ENCODE data around the gene ABCA1.

Gene ABCA1

GRCh38 chr9:104758974-104759373, 169.0 kb downstream of the ABCA1 start:
- Histone ChIP-seq H3K27ac (no peak overlapping the region), H3K36me3 (ENCODE audit: insufficient read depth, low read length) (peaks cover 10% of the 10 kb centered on the region; the same call in 1 of the 2 replicates), H3K9ac (ENCODE audit: insufficient read length) (no peak overlapping the region), H3K4me3 (no peak overlapping the region), H3K9me3 (ENCODE audit: low read depth, low read length) (no peaks in the 10 kb centered on the region)
- TF ChIP-seq POLR2AphosphoS5 (IDR thresholded peaks at IDR 0.05; ENCODE audit: borderline replicate concordance, low read depth, low read length) (no peak), EZH2 (IDR thresholded peaks at IDR 0.05) (no peak), FOXP2 (optimal IDR thresholded peaks at IDR 0.05; ENCODE audit: control extremely low read depth, extremely low read length, insufficient read depth) (no peak)
- no peak for DNase-seq (ENCODE audit: low read depth, low spot score)

- Histone ChIP-seq H3K36me3 (ENCODE audit: insufficient read depth, low read length) (peaks cover 13% of the 10 kb centered on the region; the same call in 1 of the 2 replicates), H3K9ac (ENCODE audit: insufficient read length) (no peak overlapping the region), H3K9me3 (ENCODE audit: low read depth, low read length) (no peaks in the 10 kb centered on the region), H3K27ac (no peak overlapping the region), H3K4me3 (no peak overlapping the region)
- DNase-seq (ENCODE audit: low read depth, low spot score) = no peak
- no peak for TF ChIP-seq POLR2AphosphoS5 (IDR thresholded peaks at IDR 0.05; ENCODE audit: borderline replicate concordance, low read depth, low read length)
- no peak for TF ChIP-seq FOXP2 (optimal IDR thresholded peaks at IDR 0.05; ENCODE audit: control extremely low read depth, extremely low read length, insufficient read depth)
Measured at GRCh38 chr9:104750185-104750767, 177.7 kb downstream of the ABCA1 start.

GRCh38 chr9:104748359-104749031, 179.5 kb downstream of the ABCA1 start:
- H3K27ac ChIP-seq = no peak overlapping the region
- no peaks in the 10 kb centered on the region for H3K9me3 ChIP-seq (ENCODE audit: low read depth, low read length)
- TF ChIP-seq POLR2AphosphoS5 (IDR thresholded peaks at IDR 0.05; ENCODE audit: borderline replicate concordance, low read depth, low read length) (no peak), FOXP2 (optimal IDR thresholded peaks at IDR 0.05; ENCODE audit: control extremely low read depth, extremely low read length, insufficient read depth) (no peak), EZH2 (IDR thresholded peaks at IDR 0.05) (no peak)
- no peak for DNase-seq (ENCODE audit: low read depth, low spot score)
- H3K36me3 ChIP-seq (ENCODE audit: insufficient read depth, low read length) = 0 out of 2 replicates have a peak, but pooled peaks cover 8% of the 10 kb centered on the region
- H3K9ac ChIP-seq (ENCODE audit: insufficient read length) = peak overlapping the region; percentile 84
- peak overlapping the region; percentile 95 for H3K4me3 ChIP-seq

- Histone ChIP-seq H3K9me3 (ENCODE audit: low read depth, low read length) (no peaks in the 10 kb centered on the region), H3K36me3 (ENCODE audit: insufficient read depth, low read length) (0 out of 2 replicates have a peak, but pooled peaks cover 8% of the 10 kb centered on the region), H3K27ac (no peak within 1 kb of the TSS), H3K9ac (ENCODE audit: insufficient read length) (peak within 1 kb of the TSS; percentile 84), H3K4me3 (peak within 1 kb of the TSS; percentile 95)
- DNase-seq (ENCODE audit: low read depth, low spot score) = no peak
- TF ChIP-seq EZH2 (IDR thresholded peaks at IDR 0.05) (no peak), POLR2AphosphoS5 (IDR thresholded peaks at IDR 0.05; ENCODE audit: borderline replicate concordance, low read depth, low read length) (peak; percentile 77; the same call in 1 of the 2 replicates), FOXP2 (optimal IDR thresholded peaks at IDR 0.05; ENCODE audit: control extremely low read depth, extremely low read length, insufficient read depth) (peak; percentile 40)
Measured at GRCh38 chr9:104747565-104748358, 180.2 kb downstream of the ABCA1 start, which contains the start of gene NIPSNAP3A. NIPSNAP3A (plus strand) TSS chr9:104747683; CDS start chr9:104747793, 110 bp downstream.

GRCh38 chr9:104747245-104747564, 180.8 kb downstream of the ABCA1 start:
- Histone ChIP-seq H3K27ac (no peak overlapping the region), H3K9me3 (ENCODE audit: low read depth, low read length) (no peaks in the 10 kb centered on the region), H3K4me3 (peak overlapping the region; percentile 95), H3K9ac (ENCODE audit: insufficient read length) (peak overlapping the region; percentile 84), H3K36me3 (ENCODE audit: insufficient read depth, low read length) (0 out of 2 replicates have a peak, but pooled peaks cover 8% of the 10 kb centered on the region)
- DNase-seq (ENCODE audit: low read depth, low spot score) = no peak
- TF ChIP-seq POLR2AphosphoS5 (IDR thresholded peaks at IDR 0.05; ENCODE audit: borderline replicate concordance, low read depth, low read length) = no peak; the same call in 1 of the 2 replicates
- TF ChIP-seq EZH2 (IDR thresholded peaks at IDR 0.05) = no peak
- TF ChIP-seq FOXP2 (optimal IDR thresholded peaks at IDR 0.05; ENCODE audit: control extremely low read depth, extremely low read length, insufficient read depth) = no peak

GRCh38 chr9:104746798-104747197, 181.2 kb downstream of the ABCA1 start:
- Histone ChIP-seq H3K9ac (ENCODE audit: insufficient read length) (peak overlapping the region; percentile 84), H3K9me3 (ENCODE audit: low read depth, low read length) (no peaks in the 10 kb centered on the region), H3K36me3 (ENCODE audit: insufficient read depth, low read length) (0 out of 2 replicates have a peak, but pooled peaks cover 8% of the 10 kb centered on the region), H3K4me3 (peak overlapping the region; percentile 95), H3K27ac (no peak overlapping the region)
- no peak for DNase-seq (ENCODE audit: low read depth, low spot score)
- TF ChIP-seq EZH2 (IDR thresholded peaks at IDR 0.05) = no peak
- TF ChIP-seq FOXP2 (optimal IDR thresholded peaks at IDR 0.05; ENCODE audit: control extremely low read depth, extremely low read length, insufficient read depth) = no peak

GRCh38 chr9:104746285-104746684, 181.7 kb downstream of the ABCA1 start:
- no peaks in the 10 kb centered on the region for H3K9me3 ChIP-seq (ENCODE audit: low read depth, low read length)
- 0 out of 2 replicates have a peak, but pooled peaks cover 7% of the 10 kb centered on the region for H3K36me3 ChIP-seq (ENCODE audit: insufficient read depth, low read length)
- no peak overlapping the region for H3K4me3 ChIP-seq
- DNase-seq (ENCODE audit: low read depth, low spot score) = no peak
- no peak overlapping the region for H3K27ac ChIP-seq
- no peak overlapping the region for H3K9ac ChIP-seq (ENCODE audit: insufficient read length)
- TF ChIP-seq FOXP2 (optimal IDR thresholded peaks at IDR 0.05; ENCODE audit: control extremely low read depth, extremely low read length, insufficient read depth) (no peak), POLR2AphosphoS5 (IDR thresholded peaks at IDR 0.05; ENCODE audit: borderline replicate concordance, low read depth, low read length) (no peak), EZH2 (IDR thresholded peaks at IDR 0.05) (no peak)

GRCh38 chr9:104745852-104746251, 182.1 kb downstream of the ABCA1 start:
- Histone ChIP-seq H3K36me3 (ENCODE audit: insufficient read depth, low read length) (0 out of 2 replicates have a peak, but pooled peaks cover 3% of the 10 kb centered on the region), H3K4me3 (no peak overlapping the region), H3K9ac (ENCODE audit: insufficient read length) (no peak overlapping the region), H3K27ac (no peak overlapping the region), H3K9me3 (ENCODE audit: low read depth, low read length) (no peaks in the 10 kb centered on the region)
- no peak for DNase-seq (ENCODE audit: low read depth, low spot score)
- no peak for TF ChIP-seq EZH2 (IDR thresholded peaks at IDR 0.05)
- TF ChIP-seq FOXP2 (optimal IDR thresholded peaks at IDR 0.05; ENCODE audit: control extremely low read depth, extremely low read length, insufficient read depth) = no peak
- no peak for TF ChIP-seq POLR2AphosphoS5 (IDR thresholded peaks at IDR 0.05; ENCODE audit: borderline replicate concordance, low read depth, low read length)
